Psoas muscle (tissue), 8 donors: ENCODE measurements around the gene ESR1. TPM values are rescaled to one million over a fixed set of nuclear protein-coding genes. Genes with fewer than 3 reads are reported as not detected.

Experiments used
- ATAC-seq, 4 donors: fragments of 200-7000 bp; cut with Tn5 transposase; one replicate each; pipeline ENCODE4 v1.9.1; 2020; ENCODE audit warnings: moderate library complexity in 3 of 4, mild to moderate bottlenecking in 2 of 4
- DNase-seq, 2 donors: peaks; one replicate each; pipeline ENCODE4 v3.0.0-alpha.2; 2020
- H3K27ac ChIP-seq: fragments of 200-600 bp; one replicate; pipeline ENCODE4 v1.8.0; 2022
- H3K27me3 ChIP-seq, 3 donors: fragments of 200-600 bp in 1 of 3; one replicate each; pipeline versions ENCODE4 v1.6.1 to v1.8.0; 2013 to 2022; ENCODE audit warnings: low read length in 2 of 3, mild to moderate bottlenecking in 2 of 3, moderate library complexity in 1 of 3; ENCODE audit not compliant: insufficient read depth in 3 of 3
- H3K36me3 ChIP-seq, 2 donors: fragments of 200-600 bp in 1 of 2; one replicate each; pipeline versions ENCODE4 v1.6.1 to v1.8.0; 2013 to 2022; ENCODE audit warnings: low read depth in 1 of 2, mild to moderate bottlenecking in 1 of 2, moderate library complexity in 1 of 2; ENCODE audit not compliant: insufficient read depth in 1 of 2
- H3K4me1 ChIP-seq: fragments of 200-600 bp; one replicate; pipeline ENCODE4 v1.8.0; 2022
- H3K4me3 ChIP-seq: fragments of 200-600 bp; one replicate; pipeline ENCODE4 v1.8.0; 2022; ENCODE audit warnings: mild to moderate bottlenecking
- H3K9me3 ChIP-seq: fragments of 200-600 bp; one replicate; pipeline ENCODE4 v1.8.0; 2022
- WGBS, 3 donors: extraction: QIAGEN DNeasy Blood & Tissue Kit; methylation state at CpG; one replicate each; pipeline versions ENCODE4 v1.1.6 to v1.1.7; 2013; 5-methylcytosine and 5-hydroxymethylcytosine counted together
- intact Hi-C, 2 donors: fragments of 100-400 bp; cut with DNase I; formaldehyde crosslinking; loops; one replicate each; pipeline versions ENCODE4 v1.11.0 to v1.14.2; 2022
- polyA plus RNA-seq, 3 donors: library from polyadenylated mRNA; stranded (reverse); fragments of 200-250 nt; gene quantifications; one replicate each; pipeline ENCODE4 v1.2.3, GENCODE V29; 2013
- total RNA-seq, 4 donors: library from RNA; stranded (reverse); fragmentation: NEBNext Ultra II Directional in 2 of 4; extraction: Animal tissue kit (Norgen Biotek cat#: 25700) in 2 of 4; gene quantifications; one replicate each; pipeline versions ENCODE4 v1.2.1 to v1.2.4, GENCODE V29; 2021 to 2023
- TF ChIP-seq, protein P1 (sequence below): fragments of 200-600 bp; IDR thresholded peaks from one replicate; pipeline ENCODE4 v1.8.0; 2022; ENCODE audit warnings: antibody characterized with exemption
- donor health status: healthy with polysubstance abuse.
- donor health status: DM: no; HTN: no; CAD: no; lungs with moderate emphysema.
- donor health status: Bipolar disorder and iron deficiency.
- donor health status: healthy.
- donor health status: DM: yes; HTN: yes; CAD: no.
- donor health status: DM: no; HTN: no; CAD: no.
- donor health status: DM: no; HTN: no; CAD: no.
- donor health status: DM: yes; HTN: yes; CAD: no.

ESR1 gene
- total and polyA plus RNA-seq, 7 donors = 0.42 to 4.4 (median 1.5) TPM

DNA sequence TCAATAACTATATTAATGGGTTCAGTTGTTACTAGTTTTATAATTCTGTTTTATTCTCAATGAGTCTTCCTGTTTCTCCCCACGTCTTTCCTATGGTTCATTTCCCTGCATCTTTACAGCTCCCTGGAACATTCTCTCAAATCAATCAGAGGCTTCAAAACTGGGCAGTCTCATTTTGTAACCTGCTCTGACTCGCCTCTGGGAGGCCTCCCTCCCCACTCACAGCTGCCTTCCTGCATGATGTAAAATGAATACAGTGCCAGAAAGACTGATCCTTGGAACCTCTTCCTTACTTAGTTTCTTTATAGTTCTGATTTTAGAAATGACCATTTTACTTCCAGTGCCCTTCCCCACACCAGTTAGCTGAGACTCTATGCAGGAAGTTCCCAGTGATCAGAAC, 103.9 kb downstream of the ESR1 start:
- Histone ChIP-seq H3K4me1 (peaks cover under 1% of the 10 kb centered on the region), H3K4me3 (no peak overlapping the region), H3K36me3 (no peaks in the 10 kb centered on the region), H3K9me3 (no peaks in the 10 kb centered on the region), H3K27me3 (no peaks in the 10 kb centered on the region), H3K27ac (no peak overlapping the region)
- TF ChIP-seq, protein P1, sequence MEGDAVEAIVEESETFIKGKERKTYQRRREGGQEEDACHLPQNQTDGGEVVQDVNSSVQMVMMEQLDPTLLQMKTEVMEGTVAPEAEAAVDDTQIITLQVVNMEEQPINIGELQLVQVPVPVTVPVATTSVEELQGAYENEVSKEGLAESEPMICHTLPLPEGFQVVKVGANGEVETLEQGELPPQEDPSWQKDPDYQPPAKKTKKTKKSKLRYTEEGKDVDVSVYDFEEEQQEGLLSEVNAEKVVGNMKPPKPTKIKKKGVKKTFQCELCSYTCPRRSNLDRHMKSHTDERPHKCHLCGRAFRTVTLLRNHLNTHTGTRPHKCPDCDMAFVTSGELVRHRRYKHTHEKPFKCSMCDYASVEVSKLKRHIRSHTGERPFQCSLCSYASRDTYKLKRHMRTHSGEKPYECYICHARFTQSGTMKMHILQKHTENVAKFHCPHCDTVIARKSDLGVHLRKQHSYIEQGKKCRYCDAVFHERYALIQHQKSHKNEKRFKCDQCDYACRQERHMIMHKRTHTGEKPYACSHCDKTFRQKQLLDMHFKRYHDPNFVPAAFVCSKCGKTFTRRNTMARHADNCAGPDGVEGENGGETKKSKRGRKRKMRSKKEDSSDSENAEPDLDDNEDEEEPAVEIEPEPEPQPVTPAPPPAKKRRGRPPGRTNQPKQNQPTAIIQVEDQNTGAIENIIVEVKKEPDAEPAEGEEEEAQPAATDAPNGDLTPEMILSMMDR = no peak
- no peak for ATAC-seq
- 49 to 58% (median 54%) methylated on average over 2 of the region's 2 CpGs for WGBS, 3 donors
- intact Hi-C loops = no loop called here
- DNase-seq = no peak

DNA sequence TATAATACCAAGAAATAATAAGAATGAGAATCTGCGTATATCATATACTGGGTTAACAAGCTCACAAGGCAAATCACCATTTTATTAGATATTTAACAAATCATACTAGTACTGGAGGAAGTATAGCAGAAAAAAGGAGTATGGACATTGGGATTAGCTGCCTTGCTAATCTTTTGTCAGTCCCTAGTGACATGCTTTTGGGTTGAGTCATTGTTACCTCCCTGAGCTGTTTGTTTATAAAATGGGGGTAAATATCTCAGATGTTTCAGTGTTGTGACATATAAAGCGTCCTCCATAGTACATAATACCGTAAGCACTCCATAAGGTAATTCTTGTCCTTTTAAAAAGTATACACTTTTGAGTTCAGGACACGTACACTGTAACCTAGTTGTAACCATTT, 107.0 kb downstream of the ESR1 start:
- Histone ChIP-seq H3K27me3 (no peaks in the 10 kb centered on the region), H3K4me3 (no peak overlapping the region), H3K36me3 (no peaks in the 10 kb centered on the region), H3K27ac (no peak overlapping the region), H3K4me1 (peaks cover 11% of the 10 kb centered on the region), H3K9me3 (no peaks in the 10 kb centered on the region)
- DNase-seq (no peak), ATAC-seq (no peak)
- WGBS, 3 donors = 93 to 97% (median 96%) methylated on average over 4 of the region's 4 CpGs
- TF ChIP-seq, protein P1 = no peak
- intact Hi-C loops = no loop called here

DNA sequence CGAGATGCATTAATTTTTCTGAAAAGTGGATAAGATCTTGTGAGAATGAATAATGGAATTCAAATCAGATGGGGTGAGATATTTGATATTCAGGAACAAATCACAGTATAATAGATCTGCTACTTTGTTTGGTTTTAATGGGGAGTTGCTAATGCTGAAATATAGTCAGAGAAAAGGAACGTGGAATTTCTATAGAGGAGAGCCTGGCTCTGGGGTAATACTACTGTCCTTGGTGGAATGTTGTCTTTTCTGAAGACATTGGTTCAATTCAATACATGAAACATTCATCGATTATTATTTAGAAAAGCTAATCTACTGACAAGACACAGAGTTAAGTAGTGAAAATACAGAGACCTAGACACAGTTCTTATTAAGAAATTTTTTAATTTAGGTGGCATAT, 108.6 kb downstream of the ESR1 start:
- H3K27me3 ChIP-seq = no peaks in the 10 kb centered on the region
- H3K27ac ChIP-seq = peak overlapping the region; percentile 47
- H3K4me3 ChIP-seq = no peak overlapping the region
- 60 to 74% (median 65%) methylated on average over 3 of the region's 3 CpGs for WGBS, 3 donors
- H3K4me1 ChIP-seq = peaks cover 11% of the 10 kb centered on the region
- ATAC-seq (no peak), DNase-seq (no peak)
- TF ChIP-seq, protein P1 = no peak
- intact Hi-C loops = no loop called here
- no peaks in the 10 kb centered on the region for H3K9me3 ChIP-seq
- no peaks in the 10 kb centered on the region for H3K36me3 ChIP-seq

DNA sequence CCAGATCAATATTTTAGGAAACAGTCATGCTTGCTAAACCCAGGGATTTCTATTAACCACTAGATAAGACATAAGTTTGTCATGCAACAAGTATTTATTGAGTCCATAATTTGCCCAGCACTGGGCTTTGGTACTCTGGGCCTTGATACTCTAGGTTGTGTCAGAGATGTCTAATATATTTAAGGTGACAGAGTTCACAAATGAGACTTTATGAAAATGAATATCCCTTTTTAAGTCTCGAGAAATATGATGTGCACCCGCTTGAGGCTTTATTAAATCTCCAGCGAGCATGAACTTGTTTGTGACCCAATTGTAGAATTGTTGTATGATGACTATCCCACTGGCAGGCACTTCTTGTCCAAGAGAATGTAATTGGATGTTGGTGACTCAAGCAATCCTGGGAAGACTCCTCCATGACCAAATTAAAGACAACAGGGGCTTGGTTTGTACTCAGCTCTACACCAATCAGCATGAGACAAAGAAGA, 109.2 kb downstream of the ESR1 start:
- H3K4me1 ChIP-seq = peaks cover 11% of the 10 kb centered on the region
- no peaks in the 10 kb centered on the region for H3K36me3 ChIP-seq
- DNase-seq (no peak), ATAC-seq (peak; percentile 93 to 97 (median 96))
- H3K4me3 ChIP-seq = no peak overlapping the region
- no peaks in the 10 kb centered on the region for H3K9me3 ChIP-seq
- TF ChIP-seq, protein P1 = no peak
- H3K27ac ChIP-seq = peak overlapping the region; percentile 53
- intact Hi-C loops = no loop called here
- no peaks in the 10 kb centered on the region for H3K27me3 ChIP-seq
- 34 to 59% (median 36%) methylated on average over 3 of the region's 3 CpGs for WGBS, 3 donors
